Lung (tissue), 12 donors: ENCODE data around the gene TBPL1. TPM values are rescaled to one million over a fixed set of nuclear protein-coding genes. Genes with fewer than 3 reads are reported as not detected.
A peak's percentile ranks its signal among the peaks of the same experiment; 100 is the strongest.
"Not testable (repeated sequence)": the region's sequence is repeated elsewhere in the genome, so short reads cannot be mapped to it uniquely, and the experiment has no call there.

ENCODE experiments used
- ATAC-seq: fragments of 200-7000 bp; cut with Tn5 transposase; one replicate; pipeline ENCODE4 v1.9.1; 2020; ENCODE audit warnings: moderate number of reproducible peaks; ENCODE audit not compliant: insufficient read depth, low FRiP score
- DNase-seq, 3 donors: peaks; one replicate each; pipeline ENCODE4 v3.0.0-alpha.2; 2013 to 2017
- H3K27ac ChIP-seq, 2 donors: one replicate each; pipeline ENCODE4 v1.5.1; 2013; ENCODE audit warnings: mild to moderate bottlenecking in 2 of 2, moderate library complexity in 2 of 2, control low read depth in 1 of 2, inconsistent platforms in 1 of 2, low read depth in 1 of 2, low read length in 1 of 2
- H3K27me3 ChIP-seq, 3 donors: one replicate each; pipeline ENCODE4 v1.5.1; 2013; ENCODE audit warnings: low read length in 2 of 3; ENCODE audit not compliant: control insufficient read depth in 3 of 3, insufficient read depth in 3 of 3
- H3K36me3 ChIP-seq, 4 donors: one replicate each; pipeline ENCODE4 v1.5.1; 2013; ENCODE audit warnings: low read length in 4 of 4, mild to moderate bottlenecking in 1 of 4, moderate library complexity in 1 of 4; ENCODE audit not compliant: control insufficient read depth in 4 of 4, insufficient read depth in 4 of 4
- H3K4me1 ChIP-seq, 5 donors: one replicate each; pipeline ENCODE4 v1.5.1; 2013; ENCODE audit warnings: low read length in 5 of 5, mild to moderate bottlenecking in 2 of 5, moderate library complexity in 1 of 5; ENCODE audit not compliant: control insufficient read depth in 5 of 5, insufficient read depth in 5 of 5
- H3K4me3 ChIP-seq: one replicate; pipeline ENCODE4 v1.5.1; 2013; ENCODE audit warnings: mild to moderate bottlenecking, control low read depth, moderate library complexity
- H3K9ac ChIP-seq, 2 donors: one replicate each; pipeline ENCODE4 v1.5.1; 2013; ENCODE audit warnings: low read length in 2 of 2, control low read depth in 1 of 2; ENCODE audit not compliant: insufficient read depth in 1 of 2
- H3K9me3 ChIP-seq, 4 donors: one replicate each; pipeline ENCODE4 v1.5.1; 2013; ENCODE audit warnings: low read length in 3 of 4, mild to moderate bottlenecking in 1 of 4, moderate library complexity in 1 of 4; ENCODE audit not compliant: control insufficient read depth in 4 of 4, insufficient read depth in 3 of 4
- CTCF ChIP-seq: IDR thresholded peaks from 2 replicates; pipeline ENCODE4 v1.5.1; 2012; ENCODE audit warnings: mild to moderate bottlenecking; ENCODE audit errors: control extremely low read depth, extremely low read depth
- WGBS, 2 donors: extraction: QIAGEN DNeasy Blood & Tissue Kit; methylation state at CpG; one replicate each; pipeline ENCODE4 v1.1.7; 2013; 5-methylcytosine and 5-hydroxymethylcytosine counted together
- polyA plus RNA-seq, 2 donors: library from polyadenylated mRNA; stranded (reverse); fragments of 200-250 nt; gene quantifications; one replicate each; pipeline ENCODE4 v1.2.1, GENCODE V29; 2013
- total RNA-seq, 2 donors: library from RNA; depleted of rRNA in 1 of 2; stranded (reverse); fragments of >200 nt in 1 of 2; gene quantifications; one replicate each; pipeline ENCODE4 v1.2.1, GENCODE V29; 2014 to 2021
- donor health status: control.
- donor health status: control.
- donor health status: Bipolar disorder and iron deficiency.
- donor health status: healthy.
- donor health status: DM: yes; HTN: yes; CAD: no.

TBPL1 gene
- total and polyA plus RNA-seq, 4 donors, result 20.4 to 31.3 (median 23.0) TPM

- peak; percentile 79 for TF ChIP-seq CTCF
These were observed 20.3 kb downstream of the TBPL1 start for GRCh38 chr6:133973109-133973971.

GRCh38 chr6:133977983-133978895 lies 25.2 kb downstream of the TBPL1 start:
- 41 to 63% methylated on average over 2 of the region's 2 CpGs for WGBS, 2 donors
- DNase-seq, result no peak
- no peak for TF ChIP-seq CTCF

More at GRCh38 chr6:133973109-133973971, 20.3 kb downstream of the TBPL1 start:
- Histone ChIP-seq H3K4me3 (no peak overlapping the region), H3K9me3 (no peaks in the 10 kb centered on the region), H3K27ac (no peak overlapping the region), H3K36me3 (peaks cover 0 to 2% (median 0%) of the 10 kb centered on the region in 4 donors), H3K9ac (no peak overlapping the region), H3K27me3 (no peaks in the 10 kb centered on the region), H3K4me1 (peaks cover 0 to 9% (median 2%) of the 10 kb centered on the region in 5 donors)
- 1 to 4% methylated on average over 4 of the region's 4 CpGs for WGBS, 2 donors
- DNase-seq, result peak in 2 of 3 donors; percentile 79
- peak; percentile 69 for ATAC-seq

GRCh38 chr6:133978896-133979240 lies 25.8 kb downstream of the TBPL1 start:
- Histone ChIP-seq H3K9ac (no peak overlapping the region), H3K27ac (no peak overlapping the region)
- WGBS, 2 donors, result 51 to 75% methylated on average over 2 of the region's 2 CpGs

More at GRCh38 chr6:133977983-133978895, 25.2 kb downstream of the TBPL1 start:
- H3K9me3 ChIP-seq, result no peaks in the 10 kb centered on the region
- ATAC-seq, result no peak
- H3K9ac ChIP-seq, result no peak overlapping the region
- H3K4me1 ChIP-seq, result peaks cover 0 to 11% (median 6%) of the 10 kb centered on the region in 5 donors
- H3K4me3 ChIP-seq, result no peak overlapping the region
- peak overlapping the region in 1 of 2 donors; percentile 45 for H3K27ac ChIP-seq
- H3K36me3 ChIP-seq, result peaks cover 0 to 14% (median 6%) of the 10 kb centered on the region in 4 donors
- H3K27me3 ChIP-seq, result no peaks in the 10 kb centered on the region

GRCh38 chr6:133979269-133979963 lies 26.4 kb downstream of the TBPL1 start:
- not testable (repeated sequence) for H3K27me3 ChIP-seq, ATAC-seq, H3K4me3 ChIP-seq, H3K27ac ChIP-seq, DNase-seq, H3K9ac ChIP-seq, H3K9me3 ChIP-seq
- Histone ChIP-seq H3K36me3 (peaks cover 2 to 19% (median 7%) of the 10 kb centered on the region in 4 donors), H3K4me1 (peaks cover 0 to 11% (median 6%) of the 10 kb centered on the region in 5 donors)
- 90 to 91% methylated on average over 7 of the region's 7 CpGs for WGBS, 2 donors

More at GRCh38 chr6:133978896-133979240, 25.8 kb downstream of the TBPL1 start:
- Histone ChIP-seq H3K36me3 (peaks cover 0 to 17% (median 6%) of the 10 kb centered on the region in 4 donors), H3K9me3 (no peaks in the 10 kb centered on the region), H3K4me1 (peaks cover 0 to 11% (median 6%) of the 10 kb centered on the region in 5 donors), H3K4me3 (no peak overlapping the region), H3K27me3 (no peaks in the 10 kb centered on the region)
- ATAC-seq, result no peak
- DNase-seq, result no peak
- no peak for TF ChIP-seq CTCF
